ENCODE measurements around the gene KANSL1. TPM values are rescaled to one million over a fixed set of nuclear protein-coding genes. Genes with fewer than 3 reads are reported as not detected.
"Not testable (repeated sequence)": the region's sequence is repeated elsewhere in the genome, so short reads cannot be mapped to it uniquely, and the experiment has no call there.

The KANSL1 gene
- total RNA-seq, 1 experiment from 2014 or later: 41.7 TPM

- DNase-seq (ENCODE audit: low spot score): no peak
- in situ Hi-C loops (cut with HindIII; ENCODE audit: low sequenced_read_pairs): no loop called here
Observed at GRCh38 chr17:46124695-46125592, 68.3 kb downstream of the KANSL1 start.

- no peak for DNase-seq (ENCODE audit: low spot score)
- in situ Hi-C loops (cut with HindIII; ENCODE audit: low sequenced_read_pairs): no loop called here
Observed at GRCh38 chr17:46123607-46124006, 69.6 kb downstream of the KANSL1 start.

DNA sequence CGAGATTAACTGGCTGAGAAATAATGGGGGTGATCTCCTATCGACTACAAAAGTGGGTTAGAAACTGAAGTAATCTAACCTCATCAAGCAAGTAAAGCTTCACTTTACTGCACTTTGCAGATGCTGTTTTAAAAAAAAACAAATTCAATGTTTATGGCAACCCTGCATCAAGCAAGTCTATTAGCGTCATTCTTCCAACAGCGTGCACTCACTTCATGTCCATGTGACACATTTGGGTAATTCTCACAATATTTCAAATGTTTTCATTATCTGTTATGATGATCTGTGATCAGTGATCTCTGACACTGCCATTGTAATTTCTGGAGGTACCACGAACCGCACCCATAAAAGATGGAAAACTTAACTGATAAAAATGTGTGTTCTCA lies 70.8 kb downstream of the KANSL1 start:
- in situ Hi-C loops (cut with HindIII; ENCODE audit: low sequenced_read_pairs): no loop called here
- DNase-seq (ENCODE audit: low spot score): no peak

GRCh38 chr17:46121841-46122485 lies 71.3 kb downstream of the KANSL1 start:
- DNase-seq (ENCODE audit: low spot score): no peak
- in situ Hi-C loops (cut with HindIII; ENCODE audit: low sequenced_read_pairs): no loop called here

GRCh38 chr17:46121165-46121764 lies 72.0 kb downstream of the KANSL1 start:
- in situ Hi-C loops (cut with HindIII; ENCODE audit: low sequenced_read_pairs): no loop called here
- DNase-seq (ENCODE audit: low spot score): peak; percentile 56

DNA sequence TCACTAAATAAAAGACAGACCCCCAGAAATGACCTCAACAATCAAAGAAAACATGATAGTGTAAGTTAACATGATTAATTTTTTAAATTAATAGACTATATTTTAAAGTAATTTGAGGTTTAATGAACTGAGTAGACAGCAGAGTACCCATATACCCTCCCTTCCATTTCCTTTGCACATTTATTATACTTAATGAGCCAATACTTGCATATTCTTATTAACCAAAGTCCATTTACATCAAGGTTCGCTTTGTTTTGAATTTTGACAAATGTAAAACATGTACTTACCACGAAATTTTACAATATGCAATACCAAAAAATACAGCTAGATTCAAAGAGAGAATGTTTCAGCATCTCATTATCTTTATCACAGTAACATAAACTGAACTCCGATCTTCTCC lies 72.7 kb downstream of the KANSL1 start:
- no peak for DNase-seq (ENCODE audit: low spot score)
- in situ Hi-C loops (cut with HindIII; ENCODE audit: low sequenced_read_pairs): no loop called here

- in situ Hi-C loops (cut with HindIII; ENCODE audit: low sequenced_read_pairs): no loop called here
- no peak for DNase-seq (ENCODE audit: low spot score)
Observed at GRCh38 chr17:46120078-46120477, 73.2 kb downstream of the KANSL1 start.

- in situ Hi-C loops (cut with HindIII; ENCODE audit: low sequenced_read_pairs): no loop called here
Observed at GRCh38 chr17:46118964-46119363, 74.3 kb downstream of the KANSL1 start.

DNA sequence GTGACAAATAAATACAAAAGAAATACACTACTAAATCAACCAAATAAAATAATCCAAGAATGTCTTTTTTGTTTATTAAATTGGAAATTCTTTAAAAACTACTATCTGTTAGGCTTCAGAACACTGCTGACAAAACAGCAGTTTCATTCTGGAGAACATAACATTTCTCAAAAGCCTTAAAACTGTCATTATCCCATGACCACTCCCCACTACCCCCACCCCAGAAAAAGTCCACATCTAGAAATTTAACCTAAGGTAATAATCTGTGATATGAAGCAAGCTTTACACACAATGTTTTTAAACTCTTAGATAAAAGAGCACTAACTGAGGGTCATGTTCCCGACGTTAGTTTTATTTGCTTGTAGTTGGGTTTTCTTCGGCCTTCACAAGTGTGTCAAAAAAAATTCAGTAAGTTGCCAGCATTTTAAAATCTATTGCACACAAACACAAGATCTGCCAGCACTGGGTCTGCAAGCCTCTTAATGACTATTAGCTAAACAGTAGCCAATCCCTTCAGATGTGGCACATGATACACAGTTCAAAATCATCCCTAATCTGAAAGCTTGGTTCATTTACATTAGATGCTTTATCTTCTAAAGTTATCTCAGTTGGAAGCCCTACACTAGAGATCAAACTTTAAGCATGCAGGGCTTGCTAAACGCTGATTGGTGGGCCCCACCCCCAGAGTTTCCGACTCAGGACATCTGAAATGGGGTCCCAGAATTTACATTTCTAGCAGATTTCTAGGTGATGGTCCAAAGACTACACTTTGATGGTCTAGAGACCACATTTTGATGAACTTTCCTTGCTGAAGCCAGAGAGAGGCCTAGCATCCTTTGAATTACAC lies 75.2 kb downstream of the KANSL1 start:
- in situ Hi-C loops (cut with HindIII; ENCODE audit: low sequenced_read_pairs): no loop called here
- no peak for DNase-seq (ENCODE audit: low spot score)

More at GRCh38 chr17:46118964-46119363, 74.3 kb downstream of the KANSL1 start:
- DNase-seq (ENCODE audit: low spot score): no peak

GRCh38 chr17:46117117-46117516 lies 76.1 kb downstream of the KANSL1 start:
- in situ Hi-C loops (cut with HindIII; ENCODE audit: low sequenced_read_pairs): no loop called here
- no peak for DNase-seq (ENCODE audit: low spot score)

DNA sequence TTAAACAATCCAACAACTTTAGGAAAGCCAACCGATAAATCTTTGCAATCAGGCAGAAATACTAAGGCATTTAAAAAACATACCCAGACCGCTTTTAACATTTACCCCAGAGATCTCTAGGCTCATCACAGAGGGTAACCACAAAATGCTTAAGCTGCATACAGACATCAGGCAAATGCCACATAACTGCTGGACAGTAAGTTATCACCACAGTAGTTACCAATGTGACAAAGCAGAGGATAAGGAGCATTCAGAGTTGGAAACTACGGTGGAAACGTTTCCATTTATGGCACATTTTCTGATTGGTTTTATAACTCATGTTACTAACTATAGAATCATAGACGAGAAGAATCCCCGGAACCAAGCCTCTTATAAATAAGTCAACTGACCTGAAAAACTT lies 77.5 kb downstream of the KANSL1 start:
- in situ Hi-C loops (cut with HindIII; ENCODE audit: low sequenced_read_pairs): no loop called here
- DNase-seq (ENCODE audit: low spot score): no peak

- DNase-seq (ENCODE audit: low spot score); in situ Hi-C loops (cut with HindIII; ENCODE audit: low sequenced_read_pairs): not testable (repeated sequence)
Observed at GRCh38 chr17:46111236-46111635, 82.0 kb downstream of the KANSL1 start.

- in situ Hi-C loops (cut with HindIII; ENCODE audit: low sequenced_read_pairs): no loop called here
- DNase-seq (ENCODE audit: low spot score): no peak
Observed at GRCh38 chr17:46110219-46110618, 83.0 kb downstream of the KANSL1 start.

- DNase-seq (ENCODE audit: low spot score): no peak
- in situ Hi-C loops (cut with HindIII; ENCODE audit: low sequenced_read_pairs): no loop called here
Observed at GRCh38 chr17:46109603-46110189, 83.5 kb downstream of the KANSL1 start.

GRCh38 chr17:46108550-46109110 lies 84.6 kb downstream of the KANSL1 start:
- DNase-seq (ENCODE audit: low spot score): no peak
- in situ Hi-C loops (cut with HindIII; ENCODE audit: low sequenced_read_pairs): no loop called here

DNA sequence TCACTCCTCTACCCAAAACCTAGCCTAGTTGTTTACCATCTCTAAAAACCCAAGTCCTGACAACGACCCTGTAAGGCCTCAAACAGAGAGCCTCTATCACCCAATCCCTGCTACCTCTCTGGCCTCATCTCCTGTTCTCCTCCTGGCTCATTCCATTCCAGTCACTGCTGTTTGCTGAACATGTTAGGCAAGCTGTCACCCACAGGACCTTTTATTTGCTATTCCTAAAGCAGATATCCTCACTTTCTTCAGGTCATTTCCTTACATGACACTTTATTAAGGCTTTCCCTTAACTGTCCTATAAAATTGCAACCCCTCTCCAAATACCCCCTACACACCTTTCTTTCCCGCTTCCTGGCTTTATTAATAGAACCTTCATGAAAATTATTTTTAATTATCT lies 85.1 kb downstream of the KANSL1 start:
- in situ Hi-C loops (cut with HindIII; ENCODE audit: low sequenced_read_pairs): no loop called here
- no peak for DNase-seq (ENCODE audit: low spot score)

- in situ Hi-C loops (cut with HindIII; ENCODE audit: low sequenced_read_pairs): no loop called here
- DNase-seq (ENCODE audit: low spot score): no peak
Observed at GRCh38 chr17:46106966-46107644, 86.1 kb downstream of the KANSL1 start.

GRCh38 chr17:46102806-46103205 lies 90.4 kb downstream of the KANSL1 start:
- DNase-seq (ENCODE audit: low spot score); in situ Hi-C loops (cut with HindIII; ENCODE audit: low sequenced_read_pairs): not testable (repeated sequence)

Data from G401 (cell line).